Measurements from ENCODE around the gene SLC27A3.

Gene SLC27A3

DNA sequence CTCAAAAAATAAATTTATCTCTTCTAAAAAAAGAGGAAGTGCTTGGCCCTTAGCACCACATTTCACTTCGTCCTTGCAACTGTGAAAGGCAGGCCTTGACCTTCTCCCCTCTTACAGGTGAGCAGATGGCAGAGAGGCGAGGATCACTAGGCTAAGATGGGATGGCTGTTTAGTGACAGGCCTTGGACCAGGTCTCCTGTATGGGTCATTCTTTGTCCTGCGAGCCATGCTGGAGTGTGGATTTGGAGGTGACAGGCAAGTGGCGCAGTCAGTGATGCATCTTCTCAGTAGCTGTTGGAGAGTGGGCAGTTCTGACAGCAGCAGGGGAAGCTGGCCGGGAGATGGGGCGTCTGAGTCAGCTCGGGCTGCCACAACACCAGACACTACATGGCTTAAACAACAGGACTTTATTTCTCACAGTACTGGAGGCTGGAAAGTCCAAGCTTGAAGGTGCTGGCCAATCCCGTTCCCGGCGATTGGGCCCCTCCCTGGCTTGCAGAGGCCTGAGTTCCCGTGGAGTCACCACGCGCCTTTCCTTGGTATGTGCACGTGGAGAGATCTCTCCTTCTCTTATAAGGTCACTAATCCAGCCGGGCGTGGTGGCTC is 16.5 kb downstream of the SLC27A3 start (continued):
- TF ChIP-seq ARNTL (CRISPR knock-in tag; IDR thresholded peaks at IDR 0.05; ENCODE audit: borderline replicate concordance, low read depth), result no peak
- TF ChIP-seq TCF4 (CRISPR knock-in tag; IDR thresholded peaks at IDR 0.05; ENCODE audit: borderline replicate concordance), result no peak
- TF ChIP-seq OSR1 (CRISPR knock-in tag; IDR thresholded peaks at IDR 0.05), result no peak
- TF ChIP-seq GLIS3 (CRISPR knock-in tag; IDR thresholded peaks at IDR 0.05), result no peak
- TF ChIP-seq ISL1 (CRISPR knock-in tag; IDR thresholded peaks at IDR 0.05), result no peak
- no peak for TF ChIP-seq BACH2 (CRISPR knock-in tag; IDR thresholded peaks at IDR 0.05; ENCODE audit: borderline replicate concordance)
- TF ChIP-seq, protein P1, sequence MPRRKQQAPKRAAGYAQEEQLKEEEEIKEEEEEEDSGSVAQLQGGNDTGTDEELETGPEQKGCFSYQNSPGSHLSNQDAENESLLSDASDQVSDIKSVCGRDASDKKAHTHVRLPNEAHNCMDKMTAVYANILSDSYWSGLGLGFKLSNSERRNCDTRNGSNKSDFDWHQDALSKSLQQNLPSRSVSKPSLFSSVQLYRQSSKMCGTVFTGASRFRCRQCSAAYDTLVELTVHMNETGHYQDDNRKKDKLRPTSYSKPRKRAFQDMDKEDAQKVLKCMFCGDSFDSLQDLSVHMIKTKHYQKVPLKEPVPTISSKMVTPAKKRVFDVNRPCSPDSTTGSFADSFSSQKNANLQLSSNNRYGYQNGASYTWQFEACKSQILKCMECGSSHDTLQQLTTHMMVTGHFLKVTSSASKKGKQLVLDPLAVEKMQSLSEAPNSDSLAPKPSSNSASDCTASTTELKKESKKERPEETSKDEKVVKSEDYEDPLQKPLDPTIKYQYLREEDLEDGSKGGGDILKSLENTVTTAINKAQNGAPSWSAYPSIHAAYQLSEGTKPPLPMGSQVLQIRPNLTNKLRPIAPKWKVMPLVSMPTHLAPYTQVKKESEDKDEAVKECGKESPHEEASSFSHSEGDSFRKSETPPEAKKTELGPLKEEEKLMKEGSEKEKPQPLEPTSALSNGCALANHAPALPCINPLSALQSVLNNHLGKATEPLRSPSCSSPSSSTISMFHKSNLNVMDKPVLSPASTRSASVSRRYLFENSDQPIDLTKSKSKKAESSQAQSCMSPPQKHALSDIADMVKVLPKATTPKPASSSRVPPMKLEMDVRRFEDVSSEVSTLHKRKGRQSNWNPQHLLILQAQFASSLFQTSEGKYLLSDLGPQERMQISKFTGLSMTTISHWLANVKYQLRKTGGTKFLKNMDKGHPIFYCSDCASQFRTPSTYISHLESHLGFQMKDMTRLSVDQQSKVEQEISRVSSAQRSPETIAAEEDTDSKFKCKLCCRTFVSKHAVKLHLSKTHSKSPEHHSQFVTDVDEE (CRISPR knock-in tag; IDR thresholded peaks at IDR 0.05), result no peak

DNA sequence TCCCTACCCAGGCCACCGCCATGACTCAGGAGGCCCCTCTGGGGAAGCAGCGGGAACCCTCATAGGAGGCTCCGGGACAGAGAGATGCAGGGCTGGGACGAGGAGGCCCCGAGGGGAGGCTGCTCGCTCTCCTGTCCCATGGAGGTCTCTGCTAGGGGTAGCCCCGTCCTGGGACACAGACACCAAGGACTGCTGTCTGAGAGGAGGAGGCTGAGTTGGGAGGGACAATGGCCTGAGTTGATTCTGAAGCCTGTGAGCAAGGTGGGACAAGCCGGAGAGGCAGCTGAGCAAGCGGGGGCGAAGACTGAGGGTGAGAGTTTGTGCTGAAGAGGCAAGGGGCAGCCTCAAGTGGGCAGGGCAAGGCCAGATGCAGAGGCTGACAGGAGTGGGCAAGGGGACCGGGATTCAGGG is 17.4 kb downstream of the SLC27A3 start:
- ATAC-seq, result no peak
- TF ChIP-seq, protein P1 (CRISPR knock-in tag; IDR thresholded peaks at IDR 0.05), result no peak
- TF ChIP-seq TCF4 (CRISPR knock-in tag; IDR thresholded peaks at IDR 0.05; ENCODE audit: borderline replicate concordance), result no peak
- TF ChIP-seq ZFP3 (CRISPR knock-in tag; IDR thresholded peaks at IDR 0.05), result no peak
- no peak for TF ChIP-seq CSDC2 (CRISPR knock-in tag; IDR thresholded peaks at IDR 0.05)
- TF ChIP-seq ZC3H10 (CRISPR knock-in tag; IDR thresholded peaks at IDR 0.05), result no peak
- TF ChIP-seq RARB (CRISPR knock-in tag; IDR thresholded peaks at IDR 0.05), result no peak
- TF ChIP-seq PATZ1 (CRISPR knock-in tag; IDR thresholded peaks at IDR 0.05; ENCODE audit: borderline replicate concordance), result no peak
- no peak for TF ChIP-seq PPARA (CRISPR knock-in tag; IDR thresholded peaks at IDR 0.05; ENCODE audit: borderline replicate concordance)
- no peak for TF ChIP-seq ARNTL (CRISPR knock-in tag; IDR thresholded peaks at IDR 0.05; ENCODE audit: borderline replicate concordance, low read depth)
- TF ChIP-seq ZNF70 (CRISPR knock-in tag; IDR thresholded peaks at IDR 0.05), result no peak
- TF ChIP-seq GLIS3 (CRISPR knock-in tag; IDR thresholded peaks at IDR 0.05), result no peak
- no peak for TF ChIP-seq ZFP30 (CRISPR knock-in tag; IDR thresholded peaks at IDR 0.05)
- TF ChIP-seq ISL1 (CRISPR knock-in tag; IDR thresholded peaks at IDR 0.05), result no peak
- TF ChIP-seq BACH2 (CRISPR knock-in tag; IDR thresholded peaks at IDR 0.05; ENCODE audit: borderline replicate concordance), result no peak
- no peak for TF ChIP-seq CREB5 (CRISPR knock-in tag; IDR thresholded peaks at IDR 0.05; ENCODE audit: low read depth)

GRCh38 chr1:153793261-153793972 is 18.2 kb downstream of the SLC27A3 start:
- ATAC-seq, result no peak
- TF ChIP-seq RARB (CRISPR knock-in tag; IDR thresholded peaks at IDR 0.05) (no peak), ZFP30 (CRISPR knock-in tag; IDR thresholded peaks at IDR 0.05) (no peak), BACH2 (CRISPR knock-in tag; IDR thresholded peaks at IDR 0.05; ENCODE audit: borderline replicate concordance) (no peak), ZC3H10 (CRISPR knock-in tag; IDR thresholded peaks at IDR 0.05) (no peak), OSR1 (CRISPR knock-in tag; IDR thresholded peaks at IDR 0.05) (no peak), PATZ1 (CRISPR knock-in tag; IDR thresholded peaks at IDR 0.05; ENCODE audit: borderline replicate concordance) (no peak), CSDC2 (CRISPR knock-in tag; IDR thresholded peaks at IDR 0.05) (no peak), ZFP3 (CRISPR knock-in tag; IDR thresholded peaks at IDR 0.05) (no peak), TCF4 (CRISPR knock-in tag; IDR thresholded peaks at IDR 0.05; ENCODE audit: borderline replicate concordance) (no peak), SNAI2 (CRISPR knock-in tag; IDR thresholded peaks at IDR 0.05) (no peak), CREB5 (CRISPR knock-in tag; IDR thresholded peaks at IDR 0.05; ENCODE audit: low read depth) (no peak), TOX (CRISPR knock-in tag; IDR thresholded peaks at IDR 0.05; ENCODE audit: borderline replicate concordance) (no peak), ARNTL (CRISPR knock-in tag; IDR thresholded peaks at IDR 0.05; ENCODE audit: borderline replicate concordance, low read depth) (no peak)
- TF ChIP-seq, protein P1 (CRISPR knock-in tag; IDR thresholded peaks at IDR 0.05), result no peak

Measured in SK-N-SH treated with all-trans-retinoic acid at 6 μM for 48 hours (cell line).